ENCODE measurements around the gene RBBP8.

GRCh38 chr18:23012249-23012648, 79.1 kb downstream of the RBBP8 start:
- TF ChIP-seq, protein P1, sequence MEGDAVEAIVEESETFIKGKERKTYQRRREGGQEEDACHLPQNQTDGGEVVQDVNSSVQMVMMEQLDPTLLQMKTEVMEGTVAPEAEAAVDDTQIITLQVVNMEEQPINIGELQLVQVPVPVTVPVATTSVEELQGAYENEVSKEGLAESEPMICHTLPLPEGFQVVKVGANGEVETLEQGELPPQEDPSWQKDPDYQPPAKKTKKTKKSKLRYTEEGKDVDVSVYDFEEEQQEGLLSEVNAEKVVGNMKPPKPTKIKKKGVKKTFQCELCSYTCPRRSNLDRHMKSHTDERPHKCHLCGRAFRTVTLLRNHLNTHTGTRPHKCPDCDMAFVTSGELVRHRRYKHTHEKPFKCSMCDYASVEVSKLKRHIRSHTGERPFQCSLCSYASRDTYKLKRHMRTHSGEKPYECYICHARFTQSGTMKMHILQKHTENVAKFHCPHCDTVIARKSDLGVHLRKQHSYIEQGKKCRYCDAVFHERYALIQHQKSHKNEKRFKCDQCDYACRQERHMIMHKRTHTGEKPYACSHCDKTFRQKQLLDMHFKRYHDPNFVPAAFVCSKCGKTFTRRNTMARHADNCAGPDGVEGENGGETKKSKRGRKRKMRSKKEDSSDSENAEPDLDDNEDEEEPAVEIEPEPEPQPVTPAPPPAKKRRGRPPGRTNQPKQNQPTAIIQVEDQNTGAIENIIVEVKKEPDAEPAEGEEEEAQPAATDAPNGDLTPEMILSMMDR (IDR thresholded peaks at IDR 0.05) = no peak
- TF ChIP-seq POLR2A (IDR thresholded peaks at IDR 0.05) (no peak), EP300 (IDR thresholded peaks at IDR 0.05) (no peak)

Measured in stomach (tissue), 4 donors.